K562 treated with DMSO at 1 percent for 12 hours (cell line): ENCODE data around the gene IFNG. TPM values are rescaled to one million over a fixed set of nuclear protein-coding genes. Genes with fewer than 3 reads are reported as not detected.

Experiments used
- total RNA-seq: library from RNA; unstranded; fragments of 300-600 nt; gene quantifications from 2 replicates; pipeline ENCODE4 v1.2.3, GENCODE V29; 2022; ENCODE audit not compliant: insufficient read depth

The IFNG gene
- total RNA-seq = not detected in 2 replicates

GRCh38 chr12:68159681-68160304 lies at the start of gene IFNG:
TSS of gene IFNG (minus strand) at chr12:68159740. CDS start at chr12:68159615, 125 bp downstream.

Other genes with a start within 250 kb of the IFNG start
- not detected in 2 replicates for gene IFNG-AS1, start 170.3 kb downstream of the IFNG start, total RNA-seq
- gene IL26, start 66.1 kb upstream of the IFNG start, total RNA-seq = not detected in 2 replicates
- gene IL22, start 93.9 kb upstream of the IFNG start, total RNA-seq = not detected in 2 replicates
- 3.7 and 9.0 TPM in 2 replicates for gene MDM1, start 172.6 kb upstream of the IFNG start, total RNA-seq